IMR-90 (cell line): ENCODE measurements around the gene TNS3. TPM values are rescaled to one million over a fixed set of nuclear protein-coding genes. Genes with fewer than 3 reads are reported as not detected.

ENCODE experiments used
- ATAC-seq: fragments of 200-7000 bp; cut with Tn5 transposase; 2 replicates; pipeline ENCODE4 v1.9.1; 2020; ENCODE audit warnings: low read depth, mild to moderate bottlenecking, moderate library complexity
- BruUV-seq: library from RNA; stranded (reverse); fragments of 400-500 nt; replicated peaks from 2 replicates; lab custom pipeline; 2021; lab: Mats Ljungman, UMichigan
- CTCF ChIA-PET: fragments of 300-600 bp; formaldehyde crosslinking; extraction: SDS; loops from one replicate; lab custom pipeline; 2021; ENCODE audit warnings: antibody characterized with exemption; lab: Yijun Ruan, JAX
- POLR2A ChIA-PET: fragments of 300-600 bp; sonication (Branson Sonifier 250); formaldehyde crosslinking; loops from one replicate; lab custom pipeline; 2022; ENCODE audit warnings: antibody characterized with exemption; ENCODE audit not compliant: unreplicated experiment; lab: Charles Lee
- DNase-seq: peaks from one replicate; pipeline ENCODE4 v3.0.0; 2013
- H2AFZ ChIP-seq: replicated peaks from 2 replicates; pipeline ENCODE3; 2013; ENCODE audit warnings: low read length, mild to moderate bottlenecking; ENCODE audit not compliant: poor library complexity
- H2AK5ac ChIP-seq: 2 replicates; pipeline ENCODE4 v1.6.1; 2013; ENCODE audit warnings: low read depth, low read length, inconsistent platforms
- H2AK9ac ChIP-seq: replicated peaks from 2 replicates; pipeline ENCODE3; 2013; ENCODE audit warnings: mild to moderate bottlenecking, low read depth, low read length, moderate library complexity; ENCODE audit not compliant: poor library complexity
- H2BK120ac ChIP-seq: 2 replicates; pipeline ENCODE4 v1.6.1; 2013; ENCODE audit warnings: low read depth, low read length, inconsistent platforms
- H2BK15ac ChIP-seq: 3 replicates; pipeline ENCODE4 v1.6.1; 2013; ENCODE audit warnings: low read depth, low read length, inconsistent platforms
- H2BK20ac ChIP-seq: 2 replicates; pipeline ENCODE4 v1.6.1; 2013; ENCODE audit warnings: low read depth, mild to moderate bottlenecking, inconsistent platforms, low read length, moderate library complexity
- H2BK5ac ChIP-seq: 2 replicates; pipeline ENCODE4 v1.6.1; 2013; ENCODE audit warnings: mild to moderate bottlenecking, low read depth, low read length, inconsistent platforms; ENCODE audit not compliant: poor library complexity, severe bottlenecking
- H3K14ac ChIP-seq: replicated peaks from 2 replicates; pipeline ENCODE4 v1.6.1; 2013; ENCODE audit warnings: low read depth, low read length, inconsistent platforms
- H3K18ac ChIP-seq: 2 replicates; pipeline ENCODE4 v1.6.1; 2013; ENCODE audit warnings: low read depth, low read length, control low read depth
- H3K23ac ChIP-seq: 2 replicates; pipeline ENCODE4 v1.6.1; 2013; ENCODE audit warnings: low read depth, low read length, inconsistent platforms
- H3K27ac ChIP-seq: 2 replicates; pipeline ENCODE4 v1.5.1; 2013; ENCODE audit warnings: mild to moderate bottlenecking, control low read depth, low read length; ENCODE audit not compliant: insufficient read depth
- H3K27me3 ChIP-seq: 2 replicates; pipeline ENCODE4 v1.6.1; 2013; ENCODE audit warnings: low read length; ENCODE audit not compliant: control insufficient read depth, insufficient read depth
- H3K36me3 ChIP-seq: 2 replicates; pipeline ENCODE4 v1.6.1; 2013; ENCODE audit warnings: low read length, mixed read lengths; ENCODE audit not compliant: control insufficient read depth, insufficient read depth
- H3K4ac ChIP-seq: 2 replicates; pipeline ENCODE4 v1.6.1; 2013; ENCODE audit warnings: low read depth, low read length, inconsistent platforms
- H3K4me1 ChIP-seq: 2 replicates; pipeline ENCODE4 v1.6.1; 2013; ENCODE audit warnings: low read length, mixed read lengths; ENCODE audit not compliant: control insufficient read depth, insufficient read depth
- H3K4me2 ChIP-seq: 2 replicates; pipeline ENCODE4 v1.6.1; 2013; ENCODE audit warnings: low read depth, mild to moderate bottlenecking, control low read depth, low read length, moderate library complexity
- H3K4me3 ChIP-seq: 2 replicates; pipeline ENCODE4 v1.5.1; 2013; ENCODE audit warnings: low read depth, mild to moderate bottlenecking, control low read depth, low read length, moderate library complexity; ENCODE audit not compliant: insufficient read depth
- H3K56ac ChIP-seq: 2 replicates; pipeline ENCODE4 v1.6.1; 2013; ENCODE audit warnings: low read length, inconsistent platforms; ENCODE audit not compliant: insufficient read depth; ENCODE audit errors: extremely low read depth
- H3K79me1 ChIP-seq, 2 experiments: 2 replicates each; pipeline ENCODE4 v1.6.1; 2013; ENCODE audit warnings: low read length in 2 of 2, inconsistent platforms in 1 of 2, low read depth in 1 of 2
- H3K9ac ChIP-seq: 2 replicates; pipeline ENCODE4 v1.6.1; 2013; ENCODE audit warnings: low read depth, low read length, control low read depth
- H3K9me1 ChIP-seq: 2 replicates; pipeline ENCODE4 v1.6.1; 2013; ENCODE audit warnings: low read length, inconsistent platforms; ENCODE audit not compliant: insufficient read depth
- H3K9me3 ChIP-seq: 2 replicates; pipeline ENCODE4 v1.6.1; 2013; ENCODE audit warnings: low read length; ENCODE audit not compliant: control insufficient read depth, insufficient read depth
- H4K20me1 ChIP-seq: 2 replicates; pipeline ENCODE4 v1.6.1; 2013; ENCODE audit warnings: low read length, inconsistent platforms; ENCODE audit not compliant: insufficient read depth
- H4K5ac ChIP-seq: 2 replicates; pipeline ENCODE4 v1.6.1; 2013; ENCODE audit warnings: mild to moderate bottlenecking, low read depth, low read length, control low read depth
- H4K8ac ChIP-seq, 2 experiments: 2 replicates each; pipeline ENCODE4 v1.6.1; 2013; ENCODE audit warnings: low read depth in 2 of 2, low read length in 2 of 2, control low read depth in 1 of 2, inconsistent platforms in 1 of 2
- H4K91ac ChIP-seq: 2 replicates; pipeline ENCODE4 v1.6.1; 2013; ENCODE audit warnings: low read depth, low read length, inconsistent platforms; ENCODE audit not compliant: insufficient read depth
- BHLHE40 ChIP-seq: fragments of 150-350 bp; IDR thresholded peaks from 2 replicates; pipeline ENCODE4 v1.6.1; 2016; ENCODE audit warnings: mild to moderate bottlenecking, low read depth, low read length
- CEBPB ChIP-seq: IDR thresholded peaks from 2 replicates; pipeline ENCODE4 v1.6.1; 2012; ENCODE audit warnings: low read depth, low read length, improper control_type of control experiment
- CHD1 ChIP-seq: IDR thresholded peaks from 2 replicates; pipeline ENCODE4 v1.6.1; 2012; ENCODE audit warnings: low read depth, low read length, improper control_type of control experiment
- FOS ChIP-seq: fragments of 150-350 bp; IDR thresholded peaks from 2 replicates; pipeline ENCODE4 v1.6.1; 2016; ENCODE audit warnings: low read depth, low read length
- MAFK ChIP-seq: IDR thresholded peaks from 2 replicates; pipeline ENCODE4 v1.6.1; 2012; ENCODE audit warnings: low read depth, low read length, improper control_type of control experiment
- MAZ ChIP-seq: IDR thresholded peaks from 2 replicates; pipeline ENCODE4 v1.6.1; 2012; ENCODE audit warnings: low read depth, mild to moderate bottlenecking, low read length, improper control_type of control experiment, moderate library complexity, borderline replicate concordance
- MXI1 ChIP-seq: IDR thresholded peaks from 2 replicates; pipeline ENCODE4 v1.6.1; 2012; ENCODE audit warnings: low read depth, mild to moderate bottlenecking, low read length, moderate library complexity, borderline replicate concordance
- NFE2L2 ChIP-seq: fragments of 150-350 bp; IDR thresholded peaks from 2 replicates; pipeline ENCODE4 v1.6.1; 2016; ENCODE audit warnings: low read depth, mild to moderate bottlenecking, low read length
- POLR2A ChIP-seq: IDR thresholded peaks from 2 replicates; pipeline ENCODE4 v1.6.1; 2012; ENCODE audit warnings: mild to moderate bottlenecking, low read depth, low read length
- RCOR1 ChIP-seq: IDR thresholded peaks from 2 replicates; pipeline ENCODE4 v1.6.1; 2012; ENCODE audit warnings: mild to moderate bottlenecking, low read length, improper control_type of control experiment; ENCODE audit not compliant: insufficient replicate concordance
- RFX5 ChIP-seq: IDR thresholded peaks from 2 replicates; pipeline ENCODE4 v1.8.0; 2012; ENCODE audit warnings: low read depth, mild to moderate bottlenecking, low read length, moderate library complexity
- SMC3 ChIP-seq: fragments of 150-350 bp; IDR thresholded peaks from 2 replicates; pipeline ENCODE4 v1.6.1; 2016; ENCODE audit warnings: low read depth, mild to moderate bottlenecking, antibody characterized with exemption, low read length, moderate library complexity
- WGBS, 2 experiments: methylation state at CpG; one replicate each; pipeline versions ENCODE4 v1.1.5 to v1.1.7; 2013; ENCODE audit warnings: missing lambda C conversion rate in 2 of 2; ENCODE audit not compliant: insufficient read length in 1 of 2; ENCODE audit errors: extremely low coverage in 2 of 2; 5-methylcytosine and 5-hydroxymethylcytosine counted together
- dilution Hi-C: fragments of 300-500 bp; cut with HindIII; formaldehyde crosslinking; loops from one replicate; pipeline ENCODE4 v1.14.3; 2018; ENCODE audit warnings: low sequenced_read_pairs; ENCODE audit not compliant: unreplicated experiment
- in situ Hi-C: fragments of 300-500 bp; cut with MboI; formaldehyde crosslinking; loops from 3 replicates; pipeline ENCODE4 v1.14.3; 2019; ENCODE audit warnings: low sequenced_read_pairs, inconsistent platforms, mixed read lengths
- intact Hi-C: fragments of 100-400 bp; cut with micrococcal nuclease; formaldehyde crosslinking; loops from 2 replicates; pipeline ENCODE4 v1.10.0; 2022
- polyA plus RNA-seq, 3 experiments: library from polyadenylated mRNA; depleted of rRNA; stranded (reverse); fragments of >200 nt; gene quantifications; 2 replicates each; pipeline ENCODE4 v1.2.3, GENCODE V29; 2012; ENCODE audit warnings: low replicate concordance in 1 of 3
- total RNA-seq: library from RNA; depleted of rRNA; stranded (reverse); fragments of >200 nt; gene quantifications from 2 replicates; pipeline ENCODE4 v1.2.3, GENCODE V29; 2012
- TF ChIP-seq, protein P1 (sequence below): fragments of 150-350 bp; IDR thresholded peaks from 2 replicates; pipeline ENCODE4 v1.6.1; 2017; ENCODE audit warnings: mild to moderate bottlenecking, antibody characterized with exemption, low read length, low read depth
- TF ChIP-seq, protein P2 (sequence below): conservative IDR thresholded peaks from 2 replicates; pipeline ENCODE4 v1.5.1; 2012; ENCODE audit warnings: mild to moderate bottlenecking, low read depth, low read length, improper control_type of control experiment

TNS3 gene
- total and polyA plus RNA-seq, 2 of the 4 experiments (the other 2 are of a cell fraction), result 64.3 to 79.2 TPM

GRCh38 chr7:47482013-47482875, 99.7 kb downstream of the TNS3 start:
- in situ Hi-C loops (no loop called here), intact Hi-C loops (loop anchor here (2.0 kb wide), 1 partner anchor 19 kb away; no protein-coding TSS in a partner anchor), dilution Hi-C loops (no loop called here)
- peaks cover 56% of the 10 kb centered on the region for H3K9me1 ChIP-seq
- DNase-seq (peak; percentile 98), ATAC-seq (peak; percentile 69)
- peak overlapping the region; percentile 68 for H3K4me2 ChIP-seq
- H4K20me1 ChIP-seq, result peaks cover 58% of the 10 kb centered on the region
- H3K14ac ChIP-seq, result peak overlapping the region; percentile 92
- no peaks in the 10 kb centered on the region for H3K27me3 ChIP-seq
- H2BK5ac ChIP-seq, result peak overlapping the region; percentile 94
- peak overlapping the region; percentile 84 for H3K27ac ChIP-seq
- peak overlapping the region; percentile 34 to 93 for H4K8ac ChIP-seq
- POLR2A ChIA-PET, result interaction anchor here (0.6 kb wide), 2 partner anchors 19 to 127 kb away, joined by 3 to 8 read pairs; no protein-coding TSS in a partner anchor
- peak overlapping the region; percentile 99 for H2AK5ac ChIP-seq
- H2BK120ac ChIP-seq, result peak overlapping the region; percentile 96
- H4K5ac ChIP-seq, result peak overlapping the region; percentile 60
- H4K91ac ChIP-seq, result peak overlapping the region; percentile 92
- no peaks in the 10 kb centered on the region for H3K9me3 ChIP-seq
- peak overlapping the region; percentile 79 for H3K18ac ChIP-seq
- peaks cover 55% of the 10 kb centered on the region for H3K4me1 ChIP-seq
- WGBS, 2 experiments, result no CpG with 5 or more reads among the region's 15 CpGs
- peaks cover 43 to 80% of the 10 kb centered on the region in 2 experiments for H3K79me1 ChIP-seq
- H3K4ac ChIP-seq, result peak overlapping the region; percentile 96
- CTCF ChIA-PET, result interaction anchor here (0.6 kb wide), 1 partner anchor 1223 kb away, joined by 3 read pairs; no protein-coding TSS in a partner anchor
- H3K56ac ChIP-seq, result peak overlapping the region; percentile 68
- H3K36me3 ChIP-seq, result peaks cover 4% of the 10 kb centered on the region; the same call in 1 of the 2 replicates
- peak overlapping the region; percentile 61 for H2AFZ ChIP-seq
- H2BK15ac ChIP-seq, result peak overlapping the region; percentile 85; the same call in 2 of the 3 replicates
- H3K23ac ChIP-seq, result peak overlapping the region; percentile 98
- no peak overlapping the region for H3K4me3 ChIP-seq
- H2BK20ac ChIP-seq, result peak overlapping the region; percentile 95
- no TSS peak for BruUV-seq
- H2AK9ac ChIP-seq, result peak overlapping the region; percentile 63
- H3K9ac ChIP-seq, result peak overlapping the region; percentile 35; the same call in 1 of the 2 replicates
- peak; percentile 94 for TF ChIP-seq FOS
- TF ChIP-seq BHLHE40, result peak; percentile 63
- no peak for TF ChIP-seq RFX5
- TF ChIP-seq SMC3, result no peak
- peak; percentile 78 for TF ChIP-seq CEBPB
- TF ChIP-seq RCOR1, result peak; percentile 40
- TF ChIP-seq MXI1, result no peak
- peak; percentile 12 for TF ChIP-seq POLR2A
- TF ChIP-seq NFE2L2, result no peak; the same call in 1 of the 2 replicates
- TF ChIP-seq, protein P1, sequence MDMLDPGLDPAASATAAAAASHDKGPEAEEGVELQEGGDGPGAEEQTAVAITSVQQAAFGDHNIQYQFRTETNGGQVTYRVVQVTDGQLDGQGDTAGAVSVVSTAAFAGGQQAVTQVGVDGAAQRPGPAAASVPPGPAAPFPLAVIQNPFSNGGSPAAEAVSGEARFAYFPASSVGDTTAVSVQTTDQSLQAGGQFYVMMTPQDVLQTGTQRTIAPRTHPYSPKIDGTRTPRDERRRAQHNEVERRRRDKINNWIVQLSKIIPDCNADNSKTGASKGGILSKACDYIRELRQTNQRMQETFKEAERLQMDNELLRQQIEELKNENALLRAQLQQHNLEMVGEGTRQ, result peak; percentile 52; the same call in 1 of the 2 replicates
- TF ChIP-seq, protein P2, sequence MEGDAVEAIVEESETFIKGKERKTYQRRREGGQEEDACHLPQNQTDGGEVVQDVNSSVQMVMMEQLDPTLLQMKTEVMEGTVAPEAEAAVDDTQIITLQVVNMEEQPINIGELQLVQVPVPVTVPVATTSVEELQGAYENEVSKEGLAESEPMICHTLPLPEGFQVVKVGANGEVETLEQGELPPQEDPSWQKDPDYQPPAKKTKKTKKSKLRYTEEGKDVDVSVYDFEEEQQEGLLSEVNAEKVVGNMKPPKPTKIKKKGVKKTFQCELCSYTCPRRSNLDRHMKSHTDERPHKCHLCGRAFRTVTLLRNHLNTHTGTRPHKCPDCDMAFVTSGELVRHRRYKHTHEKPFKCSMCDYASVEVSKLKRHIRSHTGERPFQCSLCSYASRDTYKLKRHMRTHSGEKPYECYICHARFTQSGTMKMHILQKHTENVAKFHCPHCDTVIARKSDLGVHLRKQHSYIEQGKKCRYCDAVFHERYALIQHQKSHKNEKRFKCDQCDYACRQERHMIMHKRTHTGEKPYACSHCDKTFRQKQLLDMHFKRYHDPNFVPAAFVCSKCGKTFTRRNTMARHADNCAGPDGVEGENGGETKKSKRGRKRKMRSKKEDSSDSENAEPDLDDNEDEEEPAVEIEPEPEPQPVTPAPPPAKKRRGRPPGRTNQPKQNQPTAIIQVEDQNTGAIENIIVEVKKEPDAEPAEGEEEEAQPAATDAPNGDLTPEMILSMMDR, result no peak
- TF ChIP-seq CHD1, result no peak; the same call in 1 of the 2 replicates
- TF ChIP-seq MAZ, result peak; percentile 34; the same call in 1 of the 2 replicates
- TF ChIP-seq MAFK, result peak; percentile 82
